Lower leg skin (tissue), 3 donors: ENCODE measurements around the gene RPL14.

ENCODE experiments used
- POLR2A ChIP-seq, 2 donors: fragments of 450-650 bp; IDR thresholded peaks; one replicate each; pipeline ENCODE4 v1.6.1; 2016 to 2017; ENCODE audit warnings: antibody characterized with exemption in 2 of 2, mild to moderate bottlenecking in 1 of 2, moderate library complexity in 1 of 2
- TF ChIP-seq, protein P1 (sequence below), 3 donors: fragments of 450-650 bp; IDR thresholded peaks; one replicate each; pipeline ENCODE4 v1.5.1; 2016; ENCODE audit warnings: antibody characterized with exemption in 3 of 3, mild to moderate bottlenecking in 3 of 3, moderate library complexity in 2 of 3

GRCh38 chr3:40417845-40418543, 39.1 kb upstream of the RPL14 start:
- TF ChIP-seq, protein P1, sequence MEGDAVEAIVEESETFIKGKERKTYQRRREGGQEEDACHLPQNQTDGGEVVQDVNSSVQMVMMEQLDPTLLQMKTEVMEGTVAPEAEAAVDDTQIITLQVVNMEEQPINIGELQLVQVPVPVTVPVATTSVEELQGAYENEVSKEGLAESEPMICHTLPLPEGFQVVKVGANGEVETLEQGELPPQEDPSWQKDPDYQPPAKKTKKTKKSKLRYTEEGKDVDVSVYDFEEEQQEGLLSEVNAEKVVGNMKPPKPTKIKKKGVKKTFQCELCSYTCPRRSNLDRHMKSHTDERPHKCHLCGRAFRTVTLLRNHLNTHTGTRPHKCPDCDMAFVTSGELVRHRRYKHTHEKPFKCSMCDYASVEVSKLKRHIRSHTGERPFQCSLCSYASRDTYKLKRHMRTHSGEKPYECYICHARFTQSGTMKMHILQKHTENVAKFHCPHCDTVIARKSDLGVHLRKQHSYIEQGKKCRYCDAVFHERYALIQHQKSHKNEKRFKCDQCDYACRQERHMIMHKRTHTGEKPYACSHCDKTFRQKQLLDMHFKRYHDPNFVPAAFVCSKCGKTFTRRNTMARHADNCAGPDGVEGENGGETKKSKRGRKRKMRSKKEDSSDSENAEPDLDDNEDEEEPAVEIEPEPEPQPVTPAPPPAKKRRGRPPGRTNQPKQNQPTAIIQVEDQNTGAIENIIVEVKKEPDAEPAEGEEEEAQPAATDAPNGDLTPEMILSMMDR (IDR thresholded peaks at IDR 0.05) = no peak
- TF ChIP-seq POLR2A (IDR thresholded peaks at IDR 0.05) = no peak
